Vagina (tissue), 2 donors: ENCODE data around the gene MYO7B. TPM values are rescaled to one million over a fixed set of nuclear protein-coding genes. Genes with fewer than 3 reads are reported as not detected.
"Not testable (repeated sequence)": the region's sequence is repeated elsewhere in the genome, so short reads cannot be mapped to it uniquely, and the experiment has no call there.

ENCODE experiments used
- DNase-seq, 2 donors: peaks; one replicate each; pipeline ENCODE4 v3.0.0-alpha.2; 2017; ENCODE audit errors: extremely low spot score in 2 of 2
- H3K27ac ChIP-seq: fragments of 200-600 bp; sonication (generic); one replicate; pipeline ENCODE4 v1.5.1; 2019
- H3K27me3 ChIP-seq: fragments of 200-600 bp; sonication (generic); one replicate; pipeline ENCODE4 v1.5.1; 2019
- H3K36me3 ChIP-seq, 2 donors: fragments of 200-600 bp; sonication (generic); one replicate each; pipeline ENCODE4 v1.5.1; 2017 to 2019
- H3K4me1 ChIP-seq: fragments of 200-600 bp; sonication (generic); one replicate; pipeline ENCODE4 v1.5.1; 2019
- H3K4me3 ChIP-seq, 2 donors: fragments of 200-600 bp; sonication (generic); 1 replicate in 1 of 2; 2 replicates in 1 of 2; pipeline ENCODE4 v1.5.1; 2016 to 2019
- H3K9me3 ChIP-seq: fragments of 200-600 bp; sonication (generic); one replicate; pipeline ENCODE4 v1.5.1; 2019
- POLR2A ChIP-seq, 2 donors: fragments of 450-650 bp; IDR thresholded peaks; one replicate each; pipeline ENCODE4 v1.6.1; 2017; ENCODE audit warnings: antibody characterized with exemption in 2 of 2, mild to moderate bottlenecking in 2 of 2, moderate library complexity in 2 of 2
- POLR2AphosphoS5 ChIP-seq, 2 donors: sonication (generic); formaldehyde crosslinking; IDR thresholded peaks; one replicate each; pipeline ENCODE4 v1.9.0; 2017; ENCODE audit warnings: antibody characterized with exemption in 2 of 2, mild to moderate bottlenecking in 2 of 2, low read depth in 1 of 2; ENCODE audit not compliant: insufficient read depth in 1 of 2
- intact Hi-C: fragments of 100-400 bp; cut with DNase I; formaldehyde crosslinking; loops from one replicate; pipeline ENCODE4 v1.15.1; 2023
- total RNA-seq: library from RNA; depleted of rRNA; stranded (reverse); fragments of >200 nt; gene quantifications from one replicate; pipeline ENCODE4 v1.2.3, GENCODE V29; 2016
- TF ChIP-seq, protein P1 (sequence below), 3 experiments: fragments of 450-650 bp in 2 of 3; fragments of 200-600 bp in 1 of 3; sonication (generic) in 1 of 3; IDR thresholded peaks; one replicate each; pipeline ENCODE4 v1.5.1; 2017 to 2019; ENCODE audit warnings: antibody characterized with exemption in 3 of 3, mild to moderate bottlenecking in 2 of 3, moderate library complexity in 2 of 3

Gene MYO7B
- total RNA-seq, 1 donor from 2014 or later = not detected

DNA sequence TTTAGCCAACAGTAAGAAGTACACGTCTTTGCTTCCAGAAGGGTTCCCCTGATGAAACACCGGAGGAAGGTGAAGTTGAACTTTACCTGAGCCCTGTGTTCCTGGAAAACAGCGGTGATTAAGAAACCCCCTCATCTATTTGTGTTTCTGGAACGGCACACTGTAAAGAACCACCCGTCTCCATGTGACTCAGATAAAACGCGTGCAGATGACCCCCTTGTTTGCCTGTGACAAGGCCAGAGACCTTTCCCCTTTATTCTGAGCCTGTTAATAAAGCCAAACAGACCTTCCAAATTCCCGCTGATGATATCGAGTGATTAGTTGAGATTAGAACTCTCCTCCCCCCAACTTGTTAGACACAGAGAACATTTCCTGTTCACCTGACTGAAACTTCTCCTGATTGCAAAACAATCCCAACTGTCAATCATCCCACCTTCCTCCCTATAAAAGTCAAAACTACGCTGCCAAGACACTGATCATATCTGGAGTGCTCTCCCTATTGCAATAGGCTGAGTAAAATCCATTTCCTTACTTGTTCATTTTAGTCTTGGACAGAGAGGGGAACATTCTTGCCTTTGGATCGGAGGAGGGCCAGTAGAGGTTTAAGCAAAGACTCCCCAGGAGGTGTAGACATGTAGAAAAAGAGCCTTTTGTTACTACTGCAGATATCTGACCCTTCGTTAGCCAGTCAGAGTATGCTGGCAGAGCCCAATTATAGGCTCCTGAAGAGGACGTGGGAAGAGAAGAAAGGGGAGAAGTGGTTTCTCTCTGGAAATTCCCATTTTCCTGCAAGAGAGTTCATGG is 8.3 kb upstream of the MYO7B start:
- TF ChIP-seq POLR2AphosphoS5 (IDR thresholded peaks at IDR 0.05; ENCODE audit: insufficient read depth in 1 of 2, low read depth in 1 of 2) (peak in 1 of 2 donors; percentile 53), POLR2A (IDR thresholded peaks at IDR 0.05) (no peak)
- H3K9me3 ChIP-seq = no peaks in the 10 kb centered on the region
- peaks cover 0 to 9% of the 10 kb centered on the region in 2 donors for H3K36me3 ChIP-seq
- peak overlapping the region; percentile 94 for H3K27ac ChIP-seq
- H3K4me1 ChIP-seq = peaks cover 43% of the 10 kb centered on the region
- DNase-seq = peak in 1 of 2 donors; percentile 83
- no peaks in the 10 kb centered on the region for H3K27me3 ChIP-seq
- intact Hi-C loops = no loop called here
- peak overlapping the region; percentile 91 to 93 for H3K4me3 ChIP-seq

DNA sequence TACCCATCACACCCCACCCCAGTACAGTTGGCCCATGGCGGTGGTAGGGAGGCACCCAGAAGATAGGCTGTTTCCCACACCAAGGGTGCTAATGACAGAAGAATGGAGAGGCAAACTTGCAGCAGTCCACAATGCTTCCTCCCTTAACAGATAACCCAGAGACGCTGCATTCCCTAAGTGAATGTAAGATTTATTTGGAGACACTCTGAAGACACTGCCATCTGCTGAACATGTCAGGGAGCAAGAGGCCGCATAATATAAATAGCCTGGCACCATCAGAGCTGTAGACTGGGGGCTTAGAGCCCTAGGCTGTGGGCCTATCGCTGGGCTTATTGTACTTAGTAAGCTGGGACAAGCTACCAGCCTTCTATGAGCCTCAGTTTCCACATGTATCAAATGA is 7.0 kb upstream of the MYO7B start:
- Histone ChIP-seq H3K36me3 (no peaks in the 10 kb centered on the region), H3K9me3 (no peaks in the 10 kb centered on the region), H3K27me3 (no peaks in the 10 kb centered on the region), H3K4me1 (peaks cover 31% of the 10 kb centered on the region), H3K27ac (no peak overlapping the region), H3K4me3 (no peak overlapping the region)
- peak in 1 of 2 donors; percentile 56 for DNase-seq
- intact Hi-C loops = no loop called here
- no peak for TF ChIP-seq POLR2AphosphoS5 (IDR thresholded peaks at IDR 0.05; ENCODE audit: insufficient read depth in 1 of 2, low read depth in 1 of 2)
- TF ChIP-seq, protein P1, sequence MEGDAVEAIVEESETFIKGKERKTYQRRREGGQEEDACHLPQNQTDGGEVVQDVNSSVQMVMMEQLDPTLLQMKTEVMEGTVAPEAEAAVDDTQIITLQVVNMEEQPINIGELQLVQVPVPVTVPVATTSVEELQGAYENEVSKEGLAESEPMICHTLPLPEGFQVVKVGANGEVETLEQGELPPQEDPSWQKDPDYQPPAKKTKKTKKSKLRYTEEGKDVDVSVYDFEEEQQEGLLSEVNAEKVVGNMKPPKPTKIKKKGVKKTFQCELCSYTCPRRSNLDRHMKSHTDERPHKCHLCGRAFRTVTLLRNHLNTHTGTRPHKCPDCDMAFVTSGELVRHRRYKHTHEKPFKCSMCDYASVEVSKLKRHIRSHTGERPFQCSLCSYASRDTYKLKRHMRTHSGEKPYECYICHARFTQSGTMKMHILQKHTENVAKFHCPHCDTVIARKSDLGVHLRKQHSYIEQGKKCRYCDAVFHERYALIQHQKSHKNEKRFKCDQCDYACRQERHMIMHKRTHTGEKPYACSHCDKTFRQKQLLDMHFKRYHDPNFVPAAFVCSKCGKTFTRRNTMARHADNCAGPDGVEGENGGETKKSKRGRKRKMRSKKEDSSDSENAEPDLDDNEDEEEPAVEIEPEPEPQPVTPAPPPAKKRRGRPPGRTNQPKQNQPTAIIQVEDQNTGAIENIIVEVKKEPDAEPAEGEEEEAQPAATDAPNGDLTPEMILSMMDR (IDR thresholded peaks at IDR 0.05) = no peak
- TF ChIP-seq POLR2A (IDR thresholded peaks at IDR 0.05) = no peak

DNA sequence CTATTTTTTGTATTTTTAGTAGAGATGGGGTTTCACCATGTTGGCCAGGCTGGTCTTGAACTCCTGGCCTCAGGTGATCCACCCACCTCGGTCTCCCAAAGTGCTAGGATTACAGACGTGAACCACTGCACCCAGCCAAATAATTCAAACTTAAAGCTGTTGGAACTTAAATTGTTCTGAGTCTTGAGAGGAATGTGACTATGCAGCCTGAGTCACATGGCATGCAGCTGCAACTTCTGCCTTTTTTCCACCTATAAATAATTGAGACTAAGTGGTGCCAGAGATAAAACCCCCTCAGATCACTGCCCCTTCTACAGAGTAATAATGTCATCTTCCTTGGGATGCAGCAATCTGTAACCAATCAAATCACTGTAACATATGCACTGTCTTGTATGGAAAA is 6.1 kb upstream of the MYO7B start:
- intact Hi-C loops, H3K4me3 ChIP-seq, H3K36me3 ChIP-seq, DNase-seq, H3K9me3 ChIP-seq, H3K27me3 ChIP-seq, H3K27ac ChIP-seq: not testable (repeated sequence)
- peaks cover 21% of the 10 kb centered on the region for H3K4me1 ChIP-seq

DNA sequence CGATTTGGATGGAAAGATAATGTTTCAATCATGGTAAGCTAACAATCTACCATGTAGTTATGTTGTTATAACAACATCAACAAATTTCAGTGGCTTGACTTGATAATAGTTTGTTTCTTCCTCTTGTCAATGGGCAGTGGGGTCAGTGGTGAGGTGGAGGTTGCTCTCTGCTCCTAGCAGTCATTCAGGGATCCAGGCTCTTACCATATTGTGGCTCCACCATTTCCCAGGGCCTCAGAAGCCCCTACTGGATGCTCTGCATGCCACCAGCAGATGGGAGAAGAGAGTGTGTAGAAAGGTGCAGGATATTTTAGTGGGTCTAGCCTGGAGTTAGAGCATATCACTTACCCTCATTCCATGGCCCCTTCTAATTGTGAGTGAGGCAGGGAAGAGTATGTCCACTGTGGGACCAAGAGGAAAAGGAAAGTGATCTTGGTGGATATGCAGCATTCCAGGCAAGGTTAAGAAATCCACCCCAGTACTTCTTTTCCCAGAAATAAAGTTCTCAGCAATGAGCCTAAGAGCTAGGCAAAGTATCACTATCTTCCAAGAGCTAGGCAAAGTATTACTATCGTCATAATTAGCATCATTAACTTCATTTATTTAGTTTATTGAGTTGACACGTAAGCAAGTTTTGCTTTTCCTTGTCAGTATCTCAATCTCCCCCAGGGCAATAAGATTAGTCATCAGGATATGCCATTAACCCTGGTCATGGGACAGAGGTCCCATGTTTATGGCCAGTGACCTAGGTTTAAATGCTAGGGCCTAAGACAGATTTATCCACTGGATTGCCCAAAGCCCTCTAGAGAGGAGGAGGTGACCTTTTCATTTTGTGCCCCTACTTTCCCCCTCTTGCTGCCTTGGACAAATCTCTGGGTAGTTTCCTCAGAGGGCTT is 5.0 kb upstream of the MYO7B start:
- intact Hi-C loops = no loop called here
- peaks cover 11% of the 10 kb centered on the region for H3K4me1 ChIP-seq
- no peaks in the 10 kb centered on the region for H3K9me3 ChIP-seq
- no peaks in the 10 kb centered on the region for H3K36me3 ChIP-seq
- no peak for DNase-seq
- TF ChIP-seq, protein P1 (IDR thresholded peaks at IDR 0.05) = no peak
- TF ChIP-seq POLR2A (IDR thresholded peaks at IDR 0.05) = no peak
- no peak for TF ChIP-seq POLR2AphosphoS5 (IDR thresholded peaks at IDR 0.05; ENCODE audit: insufficient read depth in 1 of 2, low read depth in 1 of 2)
- no peaks in the 10 kb centered on the region for H3K27me3 ChIP-seq
- H3K4me3 ChIP-seq = no peak overlapping the region
- H3K27ac ChIP-seq = no peak overlapping the region

DNA sequence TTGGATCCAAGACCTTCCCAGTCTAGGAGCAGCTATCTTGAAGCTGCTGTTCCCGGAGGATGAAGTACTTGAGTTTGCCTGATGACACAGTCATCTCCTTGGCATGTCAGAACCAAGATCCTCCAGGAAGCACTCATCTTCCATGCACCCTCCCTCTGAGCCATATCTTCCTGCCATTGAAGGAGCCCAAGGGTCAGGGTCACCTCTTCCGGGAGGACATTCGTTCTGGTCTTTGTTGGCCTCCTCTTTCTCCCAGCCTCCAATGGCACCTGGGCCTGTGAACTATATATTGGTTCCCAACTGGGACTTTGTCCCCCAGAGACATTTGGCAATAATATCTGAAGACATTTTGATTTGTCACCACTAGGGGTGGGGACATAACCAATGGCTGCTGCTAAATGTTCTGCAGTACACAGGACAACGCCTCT is 4.2 kb upstream of the MYO7B start:
- DNase-seq = no peak
- no peak overlapping the region for H3K4me3 ChIP-seq
- H3K9me3 ChIP-seq = no peaks in the 10 kb centered on the region
- intact Hi-C loops = no loop called here
- peaks cover 9% of the 10 kb centered on the region for H3K4me1 ChIP-seq
- H3K36me3 ChIP-seq = no peaks in the 10 kb centered on the region
- no peak overlapping the region for H3K27ac ChIP-seq
- H3K27me3 ChIP-seq = no peaks in the 10 kb centered on the region
- no peak for TF ChIP-seq POLR2AphosphoS5 (IDR thresholded peaks at IDR 0.05; ENCODE audit: insufficient read depth in 1 of 2, low read depth in 1 of 2)
- TF ChIP-seq, protein P1 (IDR thresholded peaks at IDR 0.05) = no peak
